Measurements from ENCODE around the gene POLR3H.

POLR3H gene

GRCh38 chr22:41525450-41526225 lies 18.6 kb downstream of the POLR3H start:
- intact Hi-C loops (cut with DNase I; ENCODE audit: low total_unique reads) = loop anchor here (5.0 kb wide), 1 partner anchor 238 kb away; the partner anchor contains the start of gene RANGAP1
- DNase-seq = no peak
- Histone ChIP-seq H3K27ac (peak overlapping the region; percentile 92 to 97), H3K4me1 (peaks cover 0 to 47% (median 39%) of the 10 kb centered on the region in 4 donors), H3K27me3 (no peaks in the 10 kb centered on the region), H3K36me3 (peaks cover 34 to 60% (median 48%) of the 10 kb centered on the region in 3 donors), H3K9me3 (no peaks in the 10 kb centered on the region), H3K4me3 (no peak overlapping the region)
- no peak for TF ChIP-seq CTCF (IDR thresholded peaks at IDR 0.05)

GRCh38 chr22:41524809-41525449 lies 19.3 kb downstream of the POLR3H start:
- peaks cover 0 to 47% (median 39%) of the 10 kb centered on the region in 4 donors for H3K4me1 ChIP-seq
- H3K27ac ChIP-seq = peak overlapping the region; percentile 92 to 97
- H3K36me3 ChIP-seq = peaks cover 32 to 56% (median 41%) of the 10 kb centered on the region in 3 donors
- TF ChIP-seq CTCF (IDR thresholded peaks at IDR 0.05) = no peak
- peak in 1 of 2 donors; percentile 81 for DNase-seq
- no peaks in the 10 kb centered on the region for H3K9me3 ChIP-seq
- H3K4me3 ChIP-seq = peak overlapping the region; percentile 1 to 16
- intact Hi-C loops (cut with DNase I; ENCODE audit: low total_unique reads) = loop anchor here (5.0 kb wide), 1 partner anchor 238 kb away; the partner anchor contains the start of gene RANGAP1
- H3K27me3 ChIP-seq = no peaks in the 10 kb centered on the region

GRCh38 chr22:41524251-41524661 lies 20.0 kb downstream of the POLR3H start:
- Histone ChIP-seq H3K27ac (peak overlapping the region; percentile 92 to 97), H3K9me3 (no peaks in the 10 kb centered on the region), H3K36me3 (peaks cover 30 to 56% (median 38%) of the 10 kb centered on the region in 3 donors), H3K27me3 (no peaks in the 10 kb centered on the region), H3K4me1 (peaks cover 0 to 47% (median 39%) of the 10 kb centered on the region in 4 donors), H3K4me3 (peak overlapping the region; percentile 1 to 16)
- peak in 1 of 2 experiments; percentile 14 for TF ChIP-seq CTCF (IDR thresholded peaks at IDR 0.05)
- DNase-seq = peak; percentile 88 to 94
- intact Hi-C loops (cut with DNase I; ENCODE audit: low total_unique reads) = no loop called here

- H3K9me3 ChIP-seq = no peaks in the 10 kb centered on the region
- intact Hi-C loops (cut with DNase I; ENCODE audit: low total_unique reads) = no loop called here
- peaks cover 32 to 54% (median 34%) of the 10 kb centered on the region in 3 donors for H3K36me3 ChIP-seq
- peaks cover 0 to 47% (median 39%) of the 10 kb centered on the region in 4 donors for H3K4me1 ChIP-seq
- H3K4me3 ChIP-seq = no peak overlapping the region
- peak; percentile 45 to 81 for DNase-seq
- TF ChIP-seq CTCF (IDR thresholded peaks at IDR 0.05) = no peak
- H3K27ac ChIP-seq = peak overlapping the region; percentile 92 to 97
- no peaks in the 10 kb centered on the region for H3K27me3 ChIP-seq
Observed at GRCh38 chr22:41523464-41524221, 20.6 kb downstream of the POLR3H start.

- Histone ChIP-seq H3K9me3 (no peaks in the 10 kb centered on the region), H3K4me1 (peaks cover 0 to 52% (median 42%) of the 10 kb centered on the region in 4 donors), H3K36me3 (peaks cover 23 to 46% (median 30%) of the 10 kb centered on the region in 3 donors), H3K4me3 (no peak overlapping the region), H3K27me3 (no peaks in the 10 kb centered on the region), H3K27ac (peak overlapping the region; percentile 92 to 97)
- intact Hi-C loops (cut with DNase I; ENCODE audit: low total_unique reads) = no loop called here
- no peak for TF ChIP-seq CTCF (IDR thresholded peaks at IDR 0.05)
- DNase-seq = no peak
Observed at GRCh38 chr22:41522813-41523212, 21.5 kb downstream of the POLR3H start.

Measured in tibial artery (tissue), 4 donors.